NCI-H2227 (cell line): ENCODE data around the gene RIT2.
A peak's percentile ranks its signal among the peaks of the same experiment; 100 is the strongest.

Source experiments
- DNase-seq: peaks from one replicate; lab custom pipeline; 2025; ENCODE audit not compliant: unreplicated experiment; lab: John Stamatoyannopoulos, UW

Gene RIT2

DNA sequence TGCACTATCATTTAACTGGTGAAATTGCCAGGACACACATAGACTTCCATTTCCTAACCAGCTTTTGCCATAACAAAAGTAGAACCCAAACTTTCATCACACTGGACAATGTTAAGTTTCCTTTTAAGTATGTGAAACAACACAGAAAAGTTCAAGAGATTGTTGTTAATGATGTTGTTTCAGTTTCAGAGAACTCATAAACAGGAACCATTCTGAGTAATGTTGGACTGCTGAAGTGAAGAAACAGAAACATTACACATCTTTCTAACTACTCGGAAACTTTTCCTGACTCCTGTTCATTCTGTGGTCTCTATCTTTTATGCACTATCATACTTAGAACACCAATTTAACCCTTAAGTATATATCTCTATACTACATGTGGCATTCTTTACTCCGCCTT lies 179.2 kb downstream of the RIT2 start:
- no peak for DNase-seq

DNA sequence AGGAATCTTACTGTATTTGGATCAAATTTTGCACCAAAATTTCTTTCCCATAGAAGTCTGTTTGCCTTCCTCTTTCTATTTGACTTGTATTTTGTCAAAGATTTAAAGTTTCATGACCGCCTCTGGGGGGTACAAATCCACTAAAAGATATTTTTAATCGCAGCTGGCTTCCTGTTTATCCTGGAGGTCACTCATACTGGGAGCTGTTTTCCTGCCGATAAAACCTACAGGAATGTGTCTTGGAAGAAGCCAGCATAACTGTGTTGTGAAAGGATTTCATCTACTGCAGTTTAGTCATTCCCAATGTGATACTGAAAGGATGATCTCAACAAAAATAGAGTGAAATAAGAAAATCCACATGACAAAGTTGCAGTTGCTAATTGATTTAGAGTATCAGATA lies 184.0 kb downstream of the RIT2 start:
- DNase-seq, result no peak

DNA sequence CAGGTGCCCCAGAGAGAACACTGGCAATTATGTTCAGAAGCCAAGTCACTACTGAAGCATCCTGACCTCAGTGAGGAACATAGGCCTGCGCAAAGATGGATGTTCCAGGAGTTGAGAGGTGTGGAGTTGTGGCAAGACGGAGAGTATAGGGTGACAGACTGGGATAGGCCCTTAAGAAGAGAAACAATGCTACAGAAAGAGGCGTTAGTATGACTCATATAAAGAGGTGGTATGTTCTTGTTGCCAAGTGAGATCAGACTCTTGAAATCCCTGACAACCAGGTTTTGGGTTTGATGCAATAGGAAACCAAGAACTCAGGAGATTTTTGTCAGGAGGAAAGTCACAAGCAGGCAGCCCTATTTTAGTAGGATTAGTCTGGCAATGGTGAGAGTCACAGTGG lies 185.6 kb downstream of the RIT2 start:
- DNase-seq, result no peak

DNA sequence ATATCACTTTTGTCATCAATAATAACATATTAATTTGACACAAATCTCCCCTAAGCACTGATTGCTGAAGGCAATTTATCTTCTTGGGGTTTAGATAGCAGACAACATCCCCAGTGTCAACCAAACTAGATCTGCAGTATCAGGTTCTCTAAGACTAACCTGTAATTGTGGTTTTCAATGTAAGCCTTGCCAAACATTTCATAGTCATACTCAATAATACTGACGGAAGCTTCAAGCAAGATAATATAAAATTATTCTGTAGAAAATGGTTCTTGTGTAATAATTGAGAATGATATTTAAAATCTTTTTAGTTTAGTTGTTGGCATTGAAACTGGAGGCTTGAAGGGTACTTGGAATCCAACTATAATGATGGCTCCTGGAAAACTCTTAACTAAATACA lies 186.3 kb downstream of the RIT2 start:
- DNase-seq, result no peak

DNA sequence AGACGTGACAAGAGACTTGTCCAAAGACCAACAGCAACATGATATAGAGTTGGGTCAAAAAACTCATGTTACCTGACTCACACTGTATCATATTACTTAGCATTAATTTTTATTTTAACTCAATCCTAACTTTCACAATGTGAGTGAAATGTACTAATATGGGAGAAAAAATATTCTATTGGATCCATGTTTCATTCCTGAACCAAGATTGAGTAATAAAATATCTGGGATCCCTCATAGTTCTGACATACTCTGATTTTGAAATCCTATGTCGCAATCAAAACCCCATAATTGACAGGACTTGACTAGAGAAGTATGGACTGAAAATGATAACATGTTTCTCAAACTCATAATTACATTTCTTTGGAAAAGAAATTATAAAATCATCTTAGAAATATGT lies 190.4 kb downstream of the RIT2 start:
- no peak for DNase-seq

DNA sequence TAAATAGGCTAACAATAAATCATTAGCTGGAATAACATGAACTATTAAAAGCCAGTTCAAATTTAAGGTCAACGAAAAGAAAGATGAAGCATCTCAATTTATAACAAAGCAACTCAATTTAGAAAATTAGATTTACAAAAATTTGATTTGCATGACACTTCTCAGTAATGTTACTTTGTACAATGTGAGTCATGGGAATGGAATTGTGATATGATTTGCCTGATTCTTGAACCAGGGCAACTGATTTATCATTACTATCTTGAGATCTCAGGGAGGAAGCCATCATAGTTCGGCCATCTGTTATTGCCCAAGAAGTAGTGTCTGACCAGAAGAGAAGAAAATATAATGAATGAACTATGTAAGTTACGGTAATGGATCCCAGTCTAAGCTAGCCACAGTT lies 193.1 kb downstream of the RIT2 start:
- no peak for DNase-seq

DNA sequence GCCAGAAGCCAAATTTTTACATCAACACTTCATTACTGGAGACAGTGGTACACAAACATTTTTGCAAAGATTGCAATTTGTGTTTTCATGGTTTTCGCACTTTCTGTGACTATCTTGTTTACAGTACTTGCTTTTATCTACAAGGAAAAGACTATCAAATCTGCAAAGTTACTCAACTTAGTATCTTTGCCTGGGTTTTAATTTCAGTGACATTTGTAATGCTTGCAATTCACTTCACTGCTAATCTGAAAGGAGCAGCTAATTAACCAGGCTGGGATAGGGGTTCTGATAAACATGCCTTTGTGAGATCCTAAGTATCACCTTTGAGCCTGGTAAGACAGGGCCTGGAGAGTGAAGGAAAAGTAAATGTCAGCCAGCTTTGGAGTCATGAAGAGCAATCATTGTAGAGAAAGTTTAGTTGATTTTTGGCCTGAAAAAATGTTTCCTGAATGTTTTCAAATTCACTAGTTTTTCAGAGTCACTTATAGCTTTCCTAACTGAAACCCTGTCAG lies 194.2 kb downstream of the RIT2 start:
- DNase-seq, result no peak

DNA sequence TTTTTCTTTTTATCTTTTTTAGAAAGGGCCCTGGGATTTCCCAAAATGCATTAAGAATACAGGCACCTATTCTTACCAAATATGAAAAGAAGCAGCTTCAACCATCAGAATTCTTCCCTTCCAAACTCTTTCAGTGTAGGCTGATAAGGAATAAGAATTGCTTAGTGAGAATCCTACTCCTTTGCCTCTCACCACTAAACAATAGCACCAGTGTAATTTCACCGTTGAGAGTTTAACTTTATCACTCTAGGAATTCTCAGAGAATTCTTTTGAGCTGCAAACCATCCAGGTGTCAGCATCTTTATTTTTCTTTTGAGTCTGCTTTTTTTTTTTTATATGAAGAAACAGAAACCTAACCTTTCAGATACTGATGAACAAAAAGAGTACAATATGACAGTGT lies 194.9 kb downstream of the RIT2 start:
- DNase-seq, result no peak

DNA sequence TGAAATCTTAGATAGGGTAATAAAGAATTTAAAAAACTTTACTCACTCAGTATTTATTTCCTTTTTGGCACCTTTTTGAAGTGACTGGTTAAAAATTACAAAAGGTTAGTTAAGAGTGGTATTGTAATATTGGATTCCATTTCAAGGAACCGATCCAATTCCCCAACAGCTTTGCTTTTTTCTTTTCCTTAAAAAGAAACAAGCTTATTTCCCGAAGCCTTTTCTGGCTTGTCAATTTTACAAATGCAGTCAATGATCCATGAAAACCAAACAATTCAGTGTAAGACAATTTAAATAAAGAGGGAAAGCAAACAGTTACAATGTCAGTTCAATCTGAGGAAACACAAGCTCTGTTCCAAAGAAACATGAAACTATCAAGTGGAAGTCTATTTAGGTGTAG lies 200.2 kb downstream of the RIT2 start:
- no peak for DNase-seq

DNA sequence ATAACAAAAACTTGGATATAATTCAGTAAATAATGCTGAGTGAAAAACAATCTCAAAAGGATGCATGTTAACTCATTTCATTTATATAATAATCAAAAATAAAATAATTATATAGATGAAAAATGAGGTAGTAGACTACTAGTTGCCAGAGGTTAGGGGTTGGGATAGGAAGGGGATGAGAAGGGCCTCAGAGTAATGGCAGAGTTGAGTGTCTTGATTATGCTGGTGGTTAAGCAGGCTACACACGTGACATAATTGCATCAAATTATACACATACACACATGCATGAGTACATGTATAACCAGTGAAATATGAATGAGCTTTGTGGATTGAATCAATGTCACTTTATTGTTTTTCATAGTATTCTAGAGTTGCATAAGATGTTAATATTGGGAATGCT lies 201.0 kb downstream of the RIT2 start:
- no peak for DNase-seq

DNA sequence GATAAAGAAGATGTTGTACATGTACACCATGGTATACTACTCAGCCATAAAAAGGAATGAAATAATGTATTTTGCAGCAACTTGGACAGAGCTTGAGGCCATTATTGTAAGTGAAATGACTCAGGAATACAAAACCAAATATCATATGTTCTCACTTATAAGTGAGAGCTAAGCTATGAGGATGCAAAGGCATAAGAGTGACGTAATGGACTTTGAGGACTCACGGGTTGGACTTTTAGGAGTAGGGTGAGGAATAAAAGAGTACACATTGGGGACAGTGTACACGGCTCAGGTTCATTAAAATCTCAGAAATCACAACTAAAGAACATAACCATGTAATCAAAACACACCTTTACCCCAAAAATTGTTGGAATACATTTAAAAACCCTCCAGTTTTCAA lies 206.4 kb downstream of the RIT2 start:
- DNase-seq, result no peak

DNA sequence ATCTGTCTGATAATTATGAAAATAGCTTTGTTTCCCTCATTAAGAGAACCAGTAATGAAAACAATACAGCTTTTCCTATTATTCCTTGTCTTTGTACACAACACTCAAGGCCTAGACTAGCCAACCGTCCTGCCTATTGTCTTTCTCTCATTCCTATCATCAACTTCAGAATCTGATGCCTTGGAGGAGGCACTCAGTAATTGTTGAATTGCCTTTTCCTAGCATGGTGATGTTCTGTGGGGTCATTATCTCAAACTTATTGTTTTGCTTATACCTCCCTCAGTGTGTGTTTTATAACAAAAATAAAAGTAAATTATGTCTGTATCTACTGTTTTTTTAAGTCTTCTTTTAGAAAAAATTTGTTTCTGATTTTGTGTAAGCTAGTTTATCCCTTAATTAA lies 208.7 kb downstream of the RIT2 start:
- DNase-seq, result no peak

DNA sequence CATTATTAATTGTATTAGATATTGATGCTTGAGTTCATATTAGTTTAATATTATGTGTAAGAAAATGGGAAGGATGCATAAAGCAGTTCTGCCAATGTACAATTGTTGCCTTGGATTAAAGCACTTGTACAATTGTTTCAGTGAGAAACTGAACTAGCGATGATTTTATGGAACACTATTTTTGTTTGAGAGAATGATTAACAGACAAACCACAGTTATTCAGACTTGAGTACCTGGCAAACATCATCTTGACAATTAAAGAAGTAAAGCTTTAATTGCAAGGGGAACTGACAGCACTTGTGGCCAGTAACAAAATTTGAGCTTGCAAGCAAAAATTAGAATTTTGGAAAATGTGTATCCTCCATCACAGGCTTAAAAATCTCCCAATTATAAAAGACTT lies 214.3 kb downstream of the RIT2 start:
- no peak for DNase-seq

DNA sequence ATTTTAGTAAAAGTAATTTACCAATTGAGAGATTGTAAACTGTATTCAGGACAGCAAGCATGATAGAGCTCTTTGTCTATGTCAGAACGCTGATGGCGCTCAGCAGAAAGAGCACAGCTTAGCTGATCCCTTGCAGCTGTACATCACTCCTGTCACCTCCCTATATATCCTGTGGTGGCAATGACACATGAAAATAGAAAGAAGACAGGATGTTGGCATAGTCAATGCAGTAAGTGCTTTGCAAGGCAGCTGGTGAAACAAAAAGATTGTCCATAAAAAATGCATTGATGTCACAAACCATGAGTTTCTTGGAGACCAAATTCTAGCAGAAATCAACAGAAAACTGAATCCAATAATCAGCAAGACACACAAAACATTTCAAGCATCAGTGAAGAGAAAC lies 221.5 kb downstream of the RIT2 start:
- no peak for DNase-seq

DNA sequence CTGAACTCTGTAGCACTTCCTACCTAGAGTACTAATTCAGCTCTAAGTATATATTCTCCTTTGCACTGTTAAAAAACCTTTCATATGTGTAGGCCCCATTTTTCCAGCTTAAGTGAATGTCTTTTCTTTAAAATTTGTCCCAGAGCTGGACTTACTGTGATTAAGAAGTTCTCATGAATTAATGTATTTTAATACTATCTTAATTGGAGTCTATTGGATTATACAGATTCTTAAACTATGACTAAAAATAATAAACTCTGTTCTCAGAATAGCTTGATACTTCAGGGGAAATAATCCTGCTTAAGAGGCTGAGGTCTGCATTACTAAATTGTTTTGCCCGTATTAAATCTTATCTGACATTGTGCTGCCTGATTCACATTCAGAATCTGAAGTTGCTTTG lies 223.3 kb downstream of the RIT2 start:
- no peak for DNase-seq

DNA sequence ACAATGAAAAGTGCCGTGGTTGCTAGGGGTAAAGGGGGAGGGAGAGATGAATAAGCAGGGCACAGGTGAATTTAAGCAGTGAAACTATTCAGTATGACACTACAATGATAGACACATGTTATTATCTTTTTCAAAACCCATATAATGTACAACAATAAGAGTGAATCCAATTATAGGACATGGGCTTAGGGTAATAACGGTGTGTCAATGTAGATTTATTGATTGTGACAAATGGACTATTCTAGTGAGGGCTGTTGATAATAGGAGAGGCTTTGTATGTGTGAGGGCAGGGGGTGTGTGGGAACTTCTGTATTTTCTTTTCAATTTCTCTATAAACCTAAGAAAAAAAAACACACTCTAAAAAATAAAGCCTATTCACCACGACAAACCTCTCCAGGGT lies 223.8 kb downstream of the RIT2 start:
- DNase-seq, result peak; percentile 90

DNA sequence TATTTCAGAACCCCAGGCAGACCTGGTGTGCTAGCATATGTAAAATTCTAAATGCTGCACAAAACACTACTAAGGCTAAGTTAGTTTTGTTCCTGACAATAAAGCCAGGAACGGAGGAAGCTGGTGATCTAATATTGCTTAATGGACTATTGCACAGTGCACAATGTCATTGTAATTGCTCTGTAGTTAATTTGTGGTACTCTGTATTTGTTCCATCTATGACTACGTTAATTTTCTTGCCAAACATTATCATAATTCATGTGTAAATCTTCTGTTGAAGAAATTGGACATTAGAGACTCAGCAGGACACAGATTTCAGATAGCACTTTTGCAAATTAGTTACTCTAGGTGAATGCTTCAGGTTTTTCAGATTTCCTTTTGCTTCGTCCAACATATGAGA lies 232.3 kb downstream of the RIT2 start:
- no peak for DNase-seq

DNA sequence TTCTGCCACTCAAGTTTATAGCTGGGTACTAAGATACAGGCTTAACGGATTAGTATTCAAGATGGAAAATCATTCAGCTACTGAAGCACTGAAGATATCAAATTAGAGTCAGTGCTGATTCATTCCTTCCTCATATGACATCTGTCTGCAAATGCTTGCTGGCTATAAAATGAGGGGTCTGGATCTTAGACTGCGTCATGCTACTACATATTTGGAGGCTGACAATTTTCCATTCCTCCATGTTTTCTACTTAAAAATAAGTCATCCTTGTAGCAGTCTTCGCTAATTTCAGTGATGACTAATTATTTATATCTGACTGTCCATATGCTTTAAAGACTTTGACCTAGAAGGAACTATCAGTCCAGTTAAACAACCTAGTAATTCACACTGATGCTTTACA lies 233.4 kb downstream of the RIT2 start:
- DNase-seq, result no peak

DNA sequence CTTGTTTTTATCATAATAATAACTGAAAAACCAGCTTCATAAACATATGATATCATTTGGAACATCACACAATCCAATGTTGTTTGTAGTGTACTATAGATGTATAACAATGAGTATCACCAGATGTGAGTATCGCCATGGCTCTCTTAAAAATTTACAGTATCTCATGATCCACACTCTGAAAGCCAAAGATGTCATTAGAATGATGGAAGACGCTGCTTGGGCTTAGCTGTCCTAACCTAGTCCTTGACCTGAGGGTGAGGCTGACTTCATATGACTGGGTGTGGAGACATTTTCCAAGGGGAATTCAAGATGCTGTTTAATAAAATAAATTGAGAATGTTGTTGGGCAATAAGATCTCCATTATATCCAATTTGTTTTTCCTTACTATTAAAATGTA lies 242.6 kb downstream of the RIT2 start:
- no peak for DNase-seq

DNA sequence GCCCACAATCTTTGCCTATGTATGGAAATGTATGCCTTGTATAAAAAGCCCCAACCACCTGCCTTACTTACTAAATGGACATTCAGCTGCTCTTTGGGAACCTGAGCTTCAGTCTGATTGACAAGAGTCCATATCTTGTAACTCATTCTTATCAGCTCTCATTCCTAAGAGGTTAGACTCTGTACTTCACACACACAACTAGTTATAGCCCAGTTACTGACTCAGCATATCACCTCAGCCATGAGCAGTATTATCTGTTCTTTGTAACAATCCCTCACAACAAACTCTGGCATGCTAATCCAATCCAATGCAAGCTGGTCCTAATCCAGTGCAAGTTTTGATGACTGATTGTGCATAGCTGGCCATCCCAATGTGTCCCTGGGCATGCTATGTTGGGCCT lies 250.6 kb downstream of the RIT2 start:
- DNase-seq, result no peak

DNA sequence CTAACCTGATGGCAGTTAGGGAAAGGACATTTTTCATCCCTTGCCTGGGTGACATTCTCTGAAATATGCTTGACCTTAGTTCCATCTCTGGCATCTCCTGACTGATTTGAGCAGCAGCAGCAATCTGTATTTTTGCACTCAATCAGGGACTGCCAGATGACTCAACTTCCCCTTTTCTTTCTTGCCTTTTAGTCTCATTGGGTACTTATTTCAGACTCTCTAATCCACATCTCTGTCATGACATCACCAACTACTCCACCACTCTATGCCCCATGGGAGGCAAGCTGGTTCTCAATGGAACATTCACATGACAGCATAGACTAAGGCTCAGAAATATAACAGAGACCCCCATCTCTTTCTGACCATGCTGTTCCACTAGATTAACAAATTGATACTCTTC lies 254.2 kb downstream of the RIT2 start:
- no peak for DNase-seq

DNA sequence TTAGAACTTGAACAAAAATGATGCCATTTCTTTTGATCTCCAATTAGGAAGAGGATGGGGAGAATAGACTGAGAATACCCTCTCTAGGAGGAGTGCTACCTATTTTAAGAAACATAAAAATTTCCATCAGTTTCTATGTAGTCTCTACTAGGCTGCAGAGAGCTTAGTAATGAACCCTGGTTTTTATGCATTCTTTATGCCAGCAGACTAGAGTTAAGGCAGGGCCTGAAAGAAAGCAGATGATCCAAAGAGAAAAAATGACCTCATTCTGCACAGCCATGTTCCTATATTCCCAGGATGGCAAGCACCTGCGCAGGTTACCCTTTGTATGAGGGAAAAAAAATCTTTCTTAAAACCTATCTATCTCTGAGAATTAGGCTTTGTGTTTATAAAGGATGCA lies 254.9 kb downstream of the RIT2 start:
- DNase-seq, result no peak

DNA sequence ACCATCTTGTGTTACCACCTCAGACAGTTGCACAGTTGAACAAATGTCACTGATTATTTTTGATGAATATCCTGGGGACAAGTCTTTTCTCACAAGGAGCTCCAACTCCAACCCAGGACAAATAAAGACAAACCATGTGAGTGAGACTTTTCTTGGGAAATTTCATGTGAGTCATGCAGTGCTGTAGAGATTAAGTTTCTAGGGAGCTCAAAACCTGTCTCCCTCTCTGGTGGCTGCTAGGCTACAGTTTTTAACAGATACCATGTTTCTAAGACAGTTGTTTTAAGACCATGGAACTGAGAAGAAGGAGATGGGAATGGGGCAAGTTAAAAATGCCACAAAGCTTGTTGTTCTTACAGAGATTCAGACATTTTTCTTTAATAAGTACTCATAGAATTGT lies 255.5 kb downstream of the RIT2 start:
- DNase-seq, result no peak

DNA sequence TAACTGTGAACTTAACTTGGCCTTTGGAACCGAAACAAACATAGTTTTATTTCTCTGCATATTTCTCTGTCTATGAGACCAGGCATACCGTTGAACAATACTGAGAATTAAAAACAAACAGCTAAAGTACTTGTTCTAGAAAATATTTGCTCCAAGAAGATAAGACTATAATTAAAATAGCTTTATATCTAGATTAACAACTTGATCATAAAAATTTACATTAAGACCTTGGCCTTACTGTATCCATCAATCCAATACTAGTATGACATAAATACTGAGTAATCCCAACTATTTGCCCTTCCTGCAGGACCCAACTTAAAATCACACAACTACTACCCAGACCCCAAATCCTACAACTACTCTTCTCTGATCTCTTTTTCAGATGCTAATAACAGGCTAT lies 260.9 kb downstream of the RIT2 start:
- DNase-seq, result no peak
